IPS-NIHi7 (cell line): Measurements from ENCODE around the gene SNTB2.

Experiments
- DNase-seq: peaks from one replicate; pipeline ENCODE4 v3.0.0; 2012; ENCODE audit warnings: mixed read lengths; ENCODE audit errors: extremely low spot score

SNTB2 gene

DNA sequence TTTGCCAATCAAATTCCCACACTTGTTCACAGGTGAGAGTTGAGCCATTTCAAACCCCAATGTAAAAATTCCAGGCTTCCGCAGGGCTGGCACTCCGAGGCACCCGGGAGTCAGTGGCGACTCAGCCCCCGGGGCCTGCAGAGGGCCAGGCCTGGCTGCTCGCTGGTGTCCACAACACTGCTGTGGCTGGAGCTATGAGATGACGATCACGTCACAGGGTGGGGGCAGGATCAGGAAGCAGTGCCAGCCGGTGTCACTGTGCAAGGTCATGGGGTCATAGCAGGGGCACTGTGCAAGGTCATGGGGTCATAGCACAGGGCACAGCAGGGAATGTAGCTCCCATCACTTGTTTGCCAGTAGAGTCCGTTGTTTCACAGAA lies 131.9 kb downstream of the SNTB2 start:
- DNase-seq: no peak

DNA sequence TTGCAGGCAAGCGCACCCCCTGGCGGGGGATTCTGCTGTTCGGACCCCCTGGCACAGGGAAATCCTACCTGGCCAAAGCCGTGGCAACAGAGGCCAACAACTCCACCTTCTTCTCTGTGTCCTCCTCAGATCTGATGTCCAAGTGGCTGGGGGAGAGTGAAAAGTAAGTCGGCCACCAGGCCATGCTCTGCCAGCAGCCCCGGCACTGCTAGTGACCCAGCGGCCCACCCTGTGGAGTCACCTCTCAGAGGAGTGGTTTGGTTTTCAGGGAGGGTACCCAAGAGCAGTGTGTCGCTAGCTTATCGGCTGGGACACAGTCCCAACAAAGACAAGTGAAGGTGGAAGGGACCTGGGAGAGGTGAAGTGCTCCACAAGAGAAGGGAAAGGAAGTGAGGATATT lies 132.4 kb downstream of the SNTB2 start:
- no peak for DNase-seq

- no peak for DNase-seq
Measured at GRCh38 chr16:69319826-69320739, 133.1 kb downstream of the SNTB2 start.

DNA sequence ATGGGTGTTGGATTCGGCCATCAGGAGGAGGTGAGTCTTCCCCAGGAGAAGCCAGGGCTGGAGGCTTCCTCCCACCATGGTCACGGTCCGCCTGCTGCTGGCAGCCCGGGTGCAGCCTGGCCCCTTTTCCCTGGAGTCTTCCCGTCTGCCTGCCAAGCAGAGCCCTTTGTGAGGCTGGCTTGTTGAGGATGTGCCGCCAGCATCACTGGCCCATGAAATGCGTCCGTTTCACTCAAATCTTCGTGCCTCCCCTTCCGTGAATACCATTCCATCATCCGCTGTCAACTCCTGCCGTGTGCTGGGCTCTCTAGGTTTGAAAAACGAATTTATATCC lies 133.7 kb downstream of the SNTB2 start:
- DNase-seq: no peak

DNA sequence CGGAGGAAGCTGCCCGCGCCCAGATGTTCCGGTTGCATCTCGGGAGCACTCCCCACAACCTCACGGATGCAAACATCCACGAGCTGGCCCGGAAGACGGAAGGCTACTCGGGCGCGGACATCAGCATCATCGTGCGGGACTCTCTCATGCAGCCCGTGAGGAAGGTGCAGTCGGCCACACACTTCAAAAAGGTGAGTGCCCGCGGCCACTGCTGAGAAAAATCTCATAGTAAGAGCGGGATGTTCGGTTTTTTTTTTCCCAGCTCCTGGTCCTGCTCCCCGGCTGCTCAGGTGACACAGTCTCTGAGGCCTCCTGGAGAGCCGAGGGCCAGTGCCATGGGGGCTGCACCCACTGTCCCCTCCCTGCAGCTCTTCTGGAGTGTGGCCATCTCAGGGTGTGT lies 134.1 kb downstream of the SNTB2 start:
- DNase-seq: no peak

GRCh38 chr16:69322343-69322742 lies 135.4 kb downstream of the SNTB2 start:
- no peak for DNase-seq

DNA sequence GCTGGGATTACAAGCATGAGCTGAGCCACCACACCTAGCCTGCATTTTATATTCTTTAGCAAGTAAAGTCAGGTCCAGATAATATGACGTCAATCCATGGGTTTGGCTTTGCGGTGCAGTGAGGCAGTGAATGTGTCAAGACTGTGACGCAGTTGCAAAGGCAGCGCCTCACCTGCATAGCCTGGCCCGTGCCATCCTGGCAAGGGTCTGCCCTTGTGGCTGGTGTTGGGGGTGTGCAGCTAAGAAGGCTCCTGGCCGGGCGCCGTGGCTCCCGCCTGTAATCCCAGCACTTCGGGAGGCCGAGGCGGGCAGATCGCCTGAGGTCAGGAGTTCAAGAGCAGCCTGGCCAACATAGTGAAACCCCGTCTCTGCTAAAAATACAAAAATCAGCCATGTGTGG lies 136.5 kb downstream of the SNTB2 start:
- DNase-seq: no peak

DNA sequence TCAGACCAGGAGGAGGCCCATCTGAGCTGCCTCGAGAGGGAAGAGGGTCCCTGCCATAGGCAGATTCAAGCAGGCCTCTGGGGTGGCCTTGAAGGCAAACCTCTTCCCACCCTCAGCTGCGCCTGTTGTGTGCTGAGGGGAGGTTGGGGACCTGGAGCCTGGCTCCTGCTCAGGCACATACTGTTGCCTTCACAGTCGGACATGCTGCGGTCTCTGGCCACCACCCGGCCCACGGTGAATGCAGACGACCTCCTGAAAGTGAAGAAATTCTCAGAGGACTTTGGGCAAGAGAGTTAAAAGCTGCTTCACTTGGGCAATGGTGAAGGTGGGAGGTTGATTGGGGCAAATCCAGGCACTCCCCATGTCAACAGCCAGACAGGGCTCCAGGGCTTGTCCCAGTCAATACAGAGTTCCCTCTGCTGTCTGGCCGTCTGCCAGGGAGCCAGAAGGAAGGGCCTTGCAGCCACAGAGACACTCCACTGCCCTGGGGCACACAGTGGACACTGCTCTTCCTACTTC lies 137.1 kb downstream of the SNTB2 start:
- no peak for DNase-seq

GRCh38 chr16:69324585-69325253 lies 137.8 kb downstream of the SNTB2 start:
- no peak for DNase-seq

DNA sequence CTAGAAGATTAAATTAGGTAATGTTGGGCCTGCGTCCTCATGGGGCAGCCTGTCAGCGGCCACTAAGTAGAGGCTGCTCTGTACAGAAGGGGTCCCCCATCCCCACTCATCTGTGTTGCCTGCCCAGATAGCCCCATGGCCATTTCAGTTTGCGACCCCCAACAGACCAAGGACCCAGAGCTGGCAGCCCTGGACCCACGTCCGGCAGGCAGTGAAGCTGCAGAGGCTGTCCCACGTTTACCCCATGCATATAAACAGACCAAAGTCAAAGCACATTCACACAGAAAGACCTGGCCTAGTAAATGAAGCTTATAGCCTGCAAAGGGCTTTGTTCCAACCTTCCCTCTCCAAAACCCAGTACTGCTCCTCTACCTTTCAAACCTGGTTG lies 138.8 kb downstream of the SNTB2 start:
- no peak for DNase-seq

GRCh38 chr16:69326172-69326873 lies 139.4 kb downstream of the SNTB2 start:
- DNase-seq: no peak

DNA sequence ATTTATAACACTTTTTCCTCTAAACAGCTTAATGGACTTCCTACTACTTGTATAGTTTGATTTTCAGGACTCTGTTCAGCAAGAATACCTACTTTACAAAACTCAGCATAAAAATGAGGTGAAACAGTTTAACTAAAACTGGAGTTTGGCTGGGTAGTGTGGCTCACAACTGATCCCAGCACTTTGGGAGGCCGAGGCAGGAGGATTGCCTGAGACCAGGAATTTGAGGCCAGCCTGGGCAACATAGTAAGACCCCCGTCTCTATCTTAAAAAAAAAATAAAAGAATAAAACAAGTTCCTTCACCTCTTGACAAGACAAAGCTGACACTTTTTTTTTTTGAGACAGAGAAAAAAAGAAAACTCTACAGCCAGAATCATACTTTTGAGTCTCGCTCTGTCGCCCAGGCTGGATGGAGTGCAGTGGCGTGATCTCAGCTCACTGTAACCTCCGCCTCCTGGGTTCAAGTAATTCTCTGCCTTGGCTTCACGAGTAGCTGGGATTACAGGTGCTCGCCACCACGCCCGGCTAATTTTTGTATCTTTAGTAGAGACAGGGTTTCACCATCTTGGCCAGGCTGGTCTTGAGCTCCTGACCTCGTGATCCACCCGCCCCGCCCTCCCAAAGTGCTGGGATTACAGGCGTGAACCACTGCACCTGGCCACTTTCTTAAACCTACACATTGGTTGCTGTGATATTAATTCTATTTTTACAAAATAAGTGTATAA lies 140.8 kb downstream of the SNTB2 start:
- DNase-seq: no peak

- no peak for DNase-seq
Measured at GRCh38 chr16:69328854-69329316, 141.9 kb downstream of the SNTB2 start.

DNA sequence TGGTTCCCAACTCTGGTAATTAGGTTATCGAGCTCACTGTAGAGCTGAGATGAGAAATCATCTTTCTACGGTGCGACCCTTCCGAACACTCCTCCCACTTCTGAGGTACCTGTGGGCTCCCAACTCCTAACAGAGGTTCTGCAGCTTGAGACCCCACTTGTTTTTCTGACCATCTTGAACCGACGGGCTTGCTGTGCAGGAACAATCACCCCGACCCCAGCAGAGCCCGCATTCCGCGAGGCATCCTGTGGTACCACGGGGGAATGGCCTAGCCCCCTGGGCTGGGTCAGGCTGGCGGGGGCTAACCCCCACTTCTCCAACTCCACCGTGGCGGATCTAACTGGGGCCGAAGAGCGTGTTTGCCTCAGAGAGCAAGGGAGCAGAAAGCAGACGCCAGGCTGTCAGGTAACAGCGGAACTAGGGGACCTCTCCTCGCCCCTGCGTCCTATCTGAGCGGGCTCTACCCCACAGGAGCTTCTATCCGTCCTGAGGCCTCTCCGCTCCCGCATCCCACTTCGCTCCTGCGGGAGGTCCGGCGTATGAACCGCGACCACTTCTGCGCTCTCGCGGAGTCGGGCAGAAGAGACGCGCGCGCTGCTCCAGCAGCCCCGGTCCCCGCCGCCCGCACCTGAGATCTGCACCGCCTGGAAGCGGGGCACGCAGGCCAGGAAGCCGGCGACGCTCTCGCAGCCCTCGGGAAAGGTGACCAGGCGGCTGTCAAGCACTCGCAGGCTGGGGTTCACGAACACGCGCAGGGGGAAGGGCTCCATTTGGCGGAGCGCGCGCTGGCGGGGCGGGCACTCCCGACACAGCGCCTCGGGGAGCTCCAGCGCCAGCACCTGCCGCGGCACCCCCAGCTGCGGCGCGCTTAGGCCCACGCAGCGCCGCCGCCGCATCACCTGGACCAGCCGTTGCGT lies 142.7 kb downstream of the SNTB2 start:
- no peak for DNase-seq

- peak; percentile 98 for DNase-seq
Measured at GRCh38 chr16:69330286-69331109, 143.5 kb downstream of the SNTB2 start, which contains the start of gene PDF. Gene PDF (minus strand): TSS chr16:69330588. CDS start chr16:69330570, 18 bp downstream.

GRCh38 chr16:69334696-69335095 lies 147.7 kb downstream of the SNTB2 start:
- DNase-seq: no peak

GRCh38 chr16:69338557-69339288 lies 151.8 kb downstream of the SNTB2 start:
- DNase-seq: no peak

DNA sequence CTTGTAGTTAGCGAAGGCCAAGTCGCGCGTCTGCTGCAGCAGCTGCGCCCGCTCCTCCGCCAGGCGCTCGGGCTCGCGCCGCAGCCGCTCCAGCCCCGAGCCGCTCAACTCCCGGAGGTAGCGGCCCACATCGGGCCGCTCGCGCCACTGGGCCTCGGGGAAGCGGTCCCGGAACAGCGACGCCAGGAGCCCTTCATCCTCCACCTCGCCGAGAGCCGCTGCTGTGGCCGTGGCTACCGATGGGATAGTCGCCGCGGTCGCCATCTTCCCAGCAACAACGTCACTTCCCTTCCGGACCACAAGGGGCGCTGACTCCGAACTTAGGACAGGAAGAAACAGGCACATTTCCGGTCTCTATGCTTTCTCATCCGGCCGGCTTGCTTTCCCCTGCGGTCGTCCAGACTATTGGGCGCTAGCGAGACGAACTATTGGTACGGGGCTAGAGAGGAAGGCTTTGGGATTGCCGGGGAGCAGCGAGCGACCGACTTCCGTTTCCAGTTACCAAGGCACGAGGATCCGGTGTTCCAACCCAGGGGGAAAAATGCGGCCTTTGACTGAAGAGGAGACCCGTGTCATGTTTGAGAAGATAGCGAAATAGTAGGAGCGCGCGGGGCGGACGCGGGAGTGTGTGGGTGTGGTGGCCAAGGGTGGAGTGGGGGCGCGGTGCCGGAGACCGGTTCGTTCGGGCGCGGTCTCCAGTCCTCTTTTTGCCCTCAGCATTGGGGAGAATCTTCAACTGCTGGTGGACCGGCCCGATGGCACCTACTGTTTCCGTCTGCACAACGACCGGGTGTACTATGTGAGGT lies 152.5 kb downstream of the SNTB2 start, which contains the start of the genes COG8 and NIP7:
Gene COG8 (minus strand): TSS at position 276 of the 806 bp plus-strand sequence. CDS start 12 bp downstream, at position 264.
Gene NIP7 (plus strand): TSS at position 484 of the 806 bp plus-strand sequence. CDS start 58 bp downstream, at position 542.
- peak; percentile 96 for DNase-seq
